Effector CD8-positive, alpha-beta T cell (primary cell): Measurements from ENCODE around the gene GRHL3.
A peak's percentile ranks its signal among the peaks of the same experiment; 100 is the strongest.

Experiments used
- DNase-seq: peaks from one replicate; lab custom pipeline; 2025; lab: John Stamatoyannopoulos, UW

Gene GRHL3

GRCh38 chr1:24373044-24373443 is 53.9 kb downstream of the GRHL3 start:
- no peak for DNase-seq

- DNase-seq = no peak
These were observed 54.6 kb downstream of the GRHL3 start for GRCh38 chr1:24373710-24374109.

- no peak for DNase-seq
These were observed 56.0 kb downstream of the GRHL3 start for GRCh38 chr1:24374891-24375786.

- DNase-seq = no peak
These were observed 60.7 kb downstream of the GRHL3 start for GRCh38 chr1:24379733-24380315.

- DNase-seq = no peak
These were observed 61.4 kb downstream of the GRHL3 start for GRCh38 chr1:24380508-24380907.

- no peak for DNase-seq
These were observed 62.1 kb downstream of the GRHL3 start for GRCh38 chr1:24381256-24381655.

GRCh38 chr1:24382165-24382577 is 63.0 kb downstream of the GRHL3 start:
- DNase-seq = no peak

- DNase-seq = no peak
These were observed 64.3 kb downstream of the GRHL3 start for GRCh38 chr1:24383381-24383940.

- no peak for DNase-seq
These were observed 65.3 kb downstream of the GRHL3 start for GRCh38 chr1:24384251-24385090.

- peak; percentile 3 for DNase-seq
These were observed 66.2 kb downstream of the GRHL3 start for GRCh38 chr1:24385160-24385940.

- DNase-seq = no peak
These were observed 67.1 kb downstream of the GRHL3 start for GRCh38 chr1:24386241-24386640.

GRCh38 chr1:24386931-24387330 is 67.8 kb downstream of the GRHL3 start:
- no peak for DNase-seq

- no peak for DNase-seq
These were observed 68.5 kb downstream of the GRHL3 start for GRCh38 chr1:24387636-24388175.

- no peak for DNase-seq
These were observed 69.3 kb downstream of the GRHL3 start for GRCh38 chr1:24388331-24388885.

GRCh38 chr1:24389231-24389678 is 70.1 kb downstream of the GRHL3 start:
- DNase-seq = no peak

GRCh38 chr1:24390924-24391782 is 72.0 kb downstream of the GRHL3 start:
- peak; percentile 46 for DNase-seq

- DNase-seq = peak; percentile 13
These were observed 72.9 kb downstream of the GRHL3 start for GRCh38 chr1:24391882-24392603.

- DNase-seq = no peak
These were observed 73.4 kb downstream of the GRHL3 start for GRCh38 chr1:24392604-24392946.
